CD4-positive, alpha-beta T cell treated with Interleukin-2 at 100 ng/mL for 4 hours (primary cell): Measurements from ENCODE around the gene MGMT.

Experiments used
- DNase-seq: peaks from one replicate; pipeline ENCODE4 v3.0.0-alpha.2; 2020; ENCODE audit warnings: low spot score

Gene MGMT

GRCh38 chr10:129544205-129545202, 77.5 kb downstream of the MGMT start:
- DNase-seq, result no peak

- no peak for DNase-seq
Measured at GRCh38 chr10:129545261-129545660, 78.2 kb downstream of the MGMT start.

- no peak for DNase-seq
Measured at GRCh38 chr10:129546106-129546505, 79.1 kb downstream of the MGMT start.

GRCh38 chr10:129547608-129548007, 80.6 kb downstream of the MGMT start:
- no peak for DNase-seq

- no peak for DNase-seq
Measured at GRCh38 chr10:129548600-129548999, 81.6 kb downstream of the MGMT start.

GRCh38 chr10:129550076-129550475, 83.0 kb downstream of the MGMT start:
- DNase-seq, result no peak

GRCh38 chr10:129550658-129551057, 83.6 kb downstream of the MGMT start:
- no peak for DNase-seq

- DNase-seq, result no peak
Measured at GRCh38 chr10:129552119-129552518, 85.1 kb downstream of the MGMT start.

- DNase-seq, result no peak
Measured at GRCh38 chr10:129553928-129554327, 86.9 kb downstream of the MGMT start.

- no peak for DNase-seq
Measured at GRCh38 chr10:129556316-129556715, 89.3 kb downstream of the MGMT start.

- no peak for DNase-seq
Measured at GRCh38 chr10:129560361-129560760, 93.3 kb downstream of the MGMT start.

- DNase-seq, result no peak
Measured at GRCh38 chr10:129562487-129562886, 95.4 kb downstream of the MGMT start.

- no peak for DNase-seq
Measured at GRCh38 chr10:129564923-129565322, 97.9 kb downstream of the MGMT start.

GRCh38 chr10:129568583-129569344, 101.7 kb downstream of the MGMT start:
- no peak for DNase-seq

- no peak for DNase-seq
Measured at GRCh38 chr10:129570185-129570584, 103.1 kb downstream of the MGMT start.

- DNase-seq, result no peak
Measured at GRCh38 chr10:129579228-129579627, 112.2 kb downstream of the MGMT start.

GRCh38 chr10:129580010-129580409, 113.0 kb downstream of the MGMT start:
- DNase-seq, result no peak

GRCh38 chr10:129580901-129581300, 113.9 kb downstream of the MGMT start:
- DNase-seq, result no peak

- DNase-seq, result no peak
Measured at GRCh38 chr10:129581827-129582411, 114.9 kb downstream of the MGMT start.

- DNase-seq, result no peak
Measured at GRCh38 chr10:129583831-129584230, 116.8 kb downstream of the MGMT start.

- DNase-seq, result no peak
Measured at GRCh38 chr10:129586898-129587443, 119.9 kb downstream of the MGMT start.

GRCh38 chr10:129589546-129589945, 122.5 kb downstream of the MGMT start:
- DNase-seq, result no peak
